AG09309 (cell line): Measurements from ENCODE around the gene POLG.

ENCODE experiments used
- DNase-seq: peaks from one replicate; pipeline ENCODE4 v3.0.0-alpha.2; 2010; ENCODE audit warnings: low read depth
- H3K4me3 ChIP-seq: 2 replicates; pipeline ENCODE4 v1.5.1; 2011; ENCODE audit warnings: mild to moderate bottlenecking, low read depth, low read length, moderate library complexity; ENCODE audit not compliant: control insufficient read depth
- CTCF ChIP-seq: IDR thresholded peaks from 2 replicates; pipeline ENCODE4 v1.5.1; 2011; ENCODE audit warnings: mild to moderate bottlenecking, low read depth, low read length, inconsistent platforms; ENCODE audit not compliant: insufficient read depth, control insufficient read depth; ENCODE audit errors: missing control alignments

Gene POLG

GRCh38 chr15:89334510-89335297, at the start of gene POLG:
TSS of gene POLG (minus strand) at chr15:89334824. CDS start at chr15:89333754, 1,070 bp downstream.
- DNase-seq = peak; percentile 98
- H3K4me3 ChIP-seq = peak within 1 kb of the TSS; percentile 63
- TF ChIP-seq CTCF = no peak

DNA sequence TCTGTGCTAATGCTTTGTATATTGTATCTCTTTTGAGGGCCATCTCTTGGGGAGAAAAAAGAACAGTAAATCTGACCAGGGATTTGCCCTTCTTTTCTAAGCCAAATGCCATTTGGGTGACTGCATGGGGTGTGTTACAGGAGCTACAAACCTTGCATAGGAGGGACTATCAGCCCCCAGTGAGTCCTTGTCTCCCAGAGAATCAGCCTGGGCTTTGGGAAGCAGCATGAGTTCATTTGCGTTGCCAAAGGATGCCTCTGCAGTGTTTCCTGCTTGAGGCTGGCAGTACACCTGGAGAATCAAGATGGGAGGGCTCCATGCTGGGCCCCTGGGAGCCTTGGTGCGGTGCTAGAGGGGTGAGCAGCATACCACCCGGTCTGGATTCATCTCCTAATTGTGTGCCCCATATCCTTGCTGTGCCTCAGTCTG, 49.6 kb upstream of the POLG start:
- no peak for DNase-seq
- TF ChIP-seq CTCF = no peak

DNA sequence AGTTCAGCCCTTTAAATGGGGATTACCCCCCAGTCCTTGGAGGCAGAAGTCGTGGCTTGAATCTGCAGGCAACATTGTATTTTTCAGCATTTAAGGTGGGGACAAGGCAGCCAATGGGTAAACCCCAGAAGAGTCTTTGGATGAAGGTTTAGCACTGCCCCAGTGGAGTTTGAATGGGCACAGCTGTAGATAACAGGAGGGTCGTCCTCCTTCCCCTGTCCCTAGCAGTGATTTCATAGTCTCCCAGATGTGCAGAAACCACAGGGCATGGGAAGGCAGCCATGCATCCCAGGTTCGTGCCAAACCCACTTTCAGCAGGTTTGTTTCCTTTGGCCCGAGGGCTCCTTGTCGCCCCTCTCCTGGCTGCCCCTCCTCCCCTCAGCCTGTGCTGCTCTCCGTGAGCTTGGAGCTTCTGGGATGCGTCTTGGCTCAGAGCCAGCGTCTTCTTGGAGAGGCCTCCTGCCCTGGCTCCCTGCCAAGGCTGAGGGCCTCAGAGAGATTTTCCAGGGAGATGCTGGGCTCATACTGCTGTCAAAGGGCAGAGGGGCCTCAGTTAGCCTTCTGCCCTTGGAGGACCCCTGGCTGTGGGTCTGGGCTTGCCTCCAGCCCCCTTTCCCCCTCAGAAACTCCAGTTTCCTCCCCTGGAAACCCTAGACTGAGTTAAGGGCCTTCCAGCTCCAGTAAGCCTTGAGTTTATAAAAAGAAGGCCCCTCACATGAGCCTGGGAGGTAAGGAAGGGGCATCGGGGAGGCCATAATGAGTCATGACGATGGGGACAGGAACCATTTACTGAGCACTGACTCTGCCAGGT, 48.9 kb upstream of the POLG start:
- DNase-seq = no peak
- no peak for TF ChIP-seq CTCF
- no peak overlapping the region for H3K4me3 ChIP-seq

More for the DNA sequence above, 49.6 kb upstream of the POLG start:
- H3K4me3 ChIP-seq = no peak overlapping the region

DNA sequence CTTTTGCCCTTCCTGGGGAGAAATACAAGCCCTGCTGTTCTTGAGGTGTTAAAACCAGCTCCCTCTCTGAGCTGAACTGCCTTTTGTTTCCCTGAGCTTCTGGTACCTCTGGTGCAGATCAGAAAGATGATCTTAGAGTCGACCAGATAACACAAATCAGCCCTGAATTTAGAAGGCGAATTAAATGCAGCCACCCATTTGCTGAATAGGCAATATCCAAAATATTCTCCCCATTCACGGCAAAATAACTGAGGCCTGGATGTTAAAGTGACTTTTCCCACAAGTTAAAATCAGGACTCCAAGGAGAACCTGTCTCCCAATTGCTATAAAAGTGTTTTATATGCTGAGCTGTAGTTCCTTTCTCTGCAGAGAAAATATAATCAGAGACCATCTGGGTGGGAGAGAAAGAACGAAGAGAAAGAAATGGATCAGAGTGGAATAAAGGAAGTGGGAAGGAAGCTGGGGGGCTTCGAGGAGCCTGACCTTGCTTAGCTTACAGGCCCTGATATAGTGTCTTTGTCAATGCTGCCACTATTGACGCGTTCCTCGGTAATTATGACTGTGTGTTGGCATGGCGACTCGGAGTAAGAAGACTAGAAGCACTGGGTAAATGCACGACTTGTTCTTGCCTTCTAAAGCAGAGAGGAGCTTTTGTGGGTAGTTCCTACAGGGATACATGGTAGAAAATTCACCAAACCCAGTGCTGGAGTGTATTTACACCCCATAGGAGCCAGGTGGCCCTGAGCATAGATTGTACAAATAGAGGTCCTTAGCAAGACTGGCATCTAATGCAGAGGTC, 47.5 kb upstream of the POLG start:
- DNase-seq = no peak
- H3K4me3 ChIP-seq = no peak overlapping the region
- no peak for TF ChIP-seq CTCF

GRCh38 chr15:89381331-89381730, 46.7 kb upstream of the POLG start:
- TF ChIP-seq CTCF = no peak
- H3K4me3 ChIP-seq = no peak overlapping the region
- no peak for DNase-seq

DNA sequence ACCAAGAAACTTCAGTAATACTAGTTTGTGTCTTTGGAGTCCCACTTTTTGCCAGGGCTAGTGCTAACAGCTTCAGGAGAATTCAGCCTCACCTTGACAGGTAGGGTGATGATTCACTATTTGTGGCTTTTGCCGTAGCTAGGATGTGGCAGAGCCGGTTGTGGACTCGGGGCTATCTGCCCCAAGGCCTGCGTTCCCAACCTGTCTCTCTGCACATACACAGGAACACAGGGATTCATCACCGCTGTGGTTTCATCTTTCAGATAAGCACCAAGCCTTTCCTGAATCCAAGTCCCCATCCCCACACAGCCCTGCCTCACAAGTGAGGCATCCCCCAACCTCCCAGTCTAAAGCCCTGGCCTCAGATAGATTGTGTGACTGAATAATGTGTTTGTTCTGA, 45.2 kb upstream of the POLG start:
- no peak for TF ChIP-seq CTCF
- DNase-seq = no peak
- H3K4me3 ChIP-seq = no peak overlapping the region
